ENCODE measurements around the gene ABCC1.

DNA sequence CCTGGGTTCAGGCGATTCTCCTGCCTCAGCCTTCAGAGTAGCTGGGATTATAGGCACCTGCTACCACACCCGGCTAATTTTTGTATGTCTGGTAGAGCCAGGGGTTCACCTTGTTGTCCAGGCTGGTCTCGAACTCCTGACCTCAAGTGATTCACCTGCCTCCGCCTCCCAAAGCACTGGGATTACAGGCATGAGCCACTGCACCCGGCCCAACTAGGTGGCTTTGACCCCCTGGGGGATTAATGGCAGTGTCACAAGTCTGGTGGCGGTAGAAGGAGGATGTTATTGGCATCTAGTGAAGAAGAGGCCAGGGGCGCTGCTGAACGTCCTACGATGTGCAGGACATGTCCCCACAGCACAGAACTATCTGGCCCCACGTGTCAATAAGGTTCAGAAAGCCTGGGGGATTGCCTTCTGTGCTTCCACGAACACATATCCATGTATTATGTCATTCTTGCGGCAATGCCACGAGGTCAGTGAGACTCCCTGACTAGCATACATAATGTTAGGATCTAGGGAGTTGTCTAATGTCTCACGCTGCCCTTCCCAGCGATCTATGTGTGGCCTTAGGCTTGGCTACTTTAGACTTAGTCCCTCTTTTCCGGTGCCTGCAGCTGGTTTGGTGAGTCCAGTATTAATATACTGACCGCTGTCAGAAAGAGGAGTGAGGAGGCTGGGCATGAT, 198.0 kb downstream of the ABCC1 start:
- TF ChIP-seq, protein P1, sequence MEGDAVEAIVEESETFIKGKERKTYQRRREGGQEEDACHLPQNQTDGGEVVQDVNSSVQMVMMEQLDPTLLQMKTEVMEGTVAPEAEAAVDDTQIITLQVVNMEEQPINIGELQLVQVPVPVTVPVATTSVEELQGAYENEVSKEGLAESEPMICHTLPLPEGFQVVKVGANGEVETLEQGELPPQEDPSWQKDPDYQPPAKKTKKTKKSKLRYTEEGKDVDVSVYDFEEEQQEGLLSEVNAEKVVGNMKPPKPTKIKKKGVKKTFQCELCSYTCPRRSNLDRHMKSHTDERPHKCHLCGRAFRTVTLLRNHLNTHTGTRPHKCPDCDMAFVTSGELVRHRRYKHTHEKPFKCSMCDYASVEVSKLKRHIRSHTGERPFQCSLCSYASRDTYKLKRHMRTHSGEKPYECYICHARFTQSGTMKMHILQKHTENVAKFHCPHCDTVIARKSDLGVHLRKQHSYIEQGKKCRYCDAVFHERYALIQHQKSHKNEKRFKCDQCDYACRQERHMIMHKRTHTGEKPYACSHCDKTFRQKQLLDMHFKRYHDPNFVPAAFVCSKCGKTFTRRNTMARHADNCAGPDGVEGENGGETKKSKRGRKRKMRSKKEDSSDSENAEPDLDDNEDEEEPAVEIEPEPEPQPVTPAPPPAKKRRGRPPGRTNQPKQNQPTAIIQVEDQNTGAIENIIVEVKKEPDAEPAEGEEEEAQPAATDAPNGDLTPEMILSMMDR (conservative IDR thresholded peaks at IDR 0.05; ENCODE audit: low read depth, low read length), result no peak
- TF ChIP-seq EZH2 (IDR thresholded peaks at IDR 0.05; ENCODE audit: low read length, unreplicated experiment) (no peak), EZH2phosphoT487 (IDR thresholded peaks at IDR 0.05; ENCODE audit: borderline replicate concordance, low read length) (no peak)

All from PC-3 (cell line).